ENCODE measurements around the gene CSNK1G3. TPM values are rescaled to one million over a fixed set of nuclear protein-coding genes. Genes with fewer than 3 reads are reported as not detected.

The CSNK1G3 gene
- total RNA-seq, 2 experiments from 2014 or later = 20.9 to 23.1 TPM

DNA sequence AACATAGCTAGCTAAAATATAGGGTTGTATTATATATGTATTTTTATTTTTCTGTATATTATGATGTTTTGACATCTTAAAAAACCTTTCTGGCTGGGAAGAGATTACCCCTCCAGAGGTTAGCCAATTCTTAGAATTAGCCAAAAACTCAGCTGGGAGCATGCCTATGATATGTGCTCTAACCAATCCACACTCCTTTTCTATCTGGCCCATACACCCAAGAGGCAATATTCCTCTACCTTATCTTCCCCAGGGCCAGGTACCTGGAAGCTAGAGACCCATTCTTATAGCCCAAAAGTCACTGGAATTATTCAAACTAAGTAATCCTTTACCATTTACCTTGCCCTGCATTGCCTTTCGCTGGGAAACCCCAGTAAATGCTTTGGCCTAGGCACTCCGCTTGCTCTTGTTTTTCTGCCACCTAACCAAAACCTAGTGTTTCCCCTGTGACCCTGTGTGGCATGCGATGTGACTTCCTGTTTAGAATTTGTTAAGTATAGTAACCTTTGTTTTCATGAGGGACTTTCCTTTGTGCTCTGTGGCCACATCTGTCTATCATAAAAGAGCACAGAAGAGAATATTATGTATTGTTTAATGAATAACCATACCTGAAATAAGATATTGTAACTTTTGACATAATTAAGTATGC, 37.4 kb downstream of the CSNK1G3 start:
- BruUV-seq (replicated peaks) = no TSS peak
- H2AFZ ChIP-seq (ENCODE audit: low read length) = peak overlapping the region; percentile 79
- no peaks in the 10 kb centered on the region for H3K9me2 ChIP-seq (ENCODE audit: insufficient read depth, low read length)
- no peaks in the 10 kb centered on the region; the same call in 1 of the 2 replicates for H3K79me2 ChIP-seq (ENCODE audit: insufficient read depth, low read depth, low read length)
- DNase-seq (ENCODE audit: low spot score) = peak; percentile 74
- no peaks in the 10 kb centered on the region for H4K20me1 ChIP-seq (ENCODE audit: insufficient read depth, low read length)
- H3K4me2 ChIP-seq (ENCODE audit: low read length) = peak overlapping the region; percentile 76
- peak overlapping the region; percentile 29 for H3K4me3 ChIP-seq (ENCODE audit: low read depth, low read length, poor library complexity, severe bottlenecking)
- POLR2A ChIA-PET = interaction anchor here (0.7 to 1.7 kb wide), 9 partner anchors 8 to 415 kb away, joined by 3 to 8 read pairs (median 4); partner anchors contain the start of gene CSNK1G3
- no peak for TF ChIP-seq EZH2phosphoT487 (IDR thresholded peaks at IDR 0.05; ENCODE audit: borderline replicate concordance, low read depth, low read length)
- TF ChIP-seq, protein P1, sequence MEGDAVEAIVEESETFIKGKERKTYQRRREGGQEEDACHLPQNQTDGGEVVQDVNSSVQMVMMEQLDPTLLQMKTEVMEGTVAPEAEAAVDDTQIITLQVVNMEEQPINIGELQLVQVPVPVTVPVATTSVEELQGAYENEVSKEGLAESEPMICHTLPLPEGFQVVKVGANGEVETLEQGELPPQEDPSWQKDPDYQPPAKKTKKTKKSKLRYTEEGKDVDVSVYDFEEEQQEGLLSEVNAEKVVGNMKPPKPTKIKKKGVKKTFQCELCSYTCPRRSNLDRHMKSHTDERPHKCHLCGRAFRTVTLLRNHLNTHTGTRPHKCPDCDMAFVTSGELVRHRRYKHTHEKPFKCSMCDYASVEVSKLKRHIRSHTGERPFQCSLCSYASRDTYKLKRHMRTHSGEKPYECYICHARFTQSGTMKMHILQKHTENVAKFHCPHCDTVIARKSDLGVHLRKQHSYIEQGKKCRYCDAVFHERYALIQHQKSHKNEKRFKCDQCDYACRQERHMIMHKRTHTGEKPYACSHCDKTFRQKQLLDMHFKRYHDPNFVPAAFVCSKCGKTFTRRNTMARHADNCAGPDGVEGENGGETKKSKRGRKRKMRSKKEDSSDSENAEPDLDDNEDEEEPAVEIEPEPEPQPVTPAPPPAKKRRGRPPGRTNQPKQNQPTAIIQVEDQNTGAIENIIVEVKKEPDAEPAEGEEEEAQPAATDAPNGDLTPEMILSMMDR (conservative IDR thresholded peaks at IDR 0.05; ENCODE audit: low read length) = no peak
- H3K4me1 ChIP-seq (ENCODE audit: insufficient read depth, low read length, poor library complexity, severe bottlenecking) = peaks cover 25% of the 10 kb centered on the region
- CTCF ChIA-PET (ENCODE audit: unreplicated experiment) = no interaction called here
- intact Hi-C loops (cut with micrococcal nuclease; ENCODE audit: unreplicated experiment) = no loop called here
- H3K9me3 ChIP-seq (ENCODE audit: low read length) = 0 out of 2 replicates have a peak, but pooled peaks cover 7% of the 10 kb centered on the region
- H3K27ac ChIP-seq (ENCODE audit: low read depth, low read length, poor library complexity, severe bottlenecking) = peak overlapping the region; percentile 67
- 0 out of 2 replicates have a peak, but pooled peaks cover 3% of the 10 kb centered on the region for H3K36me3 ChIP-seq (ENCODE audit: insufficient read depth, low read length)

DNA sequence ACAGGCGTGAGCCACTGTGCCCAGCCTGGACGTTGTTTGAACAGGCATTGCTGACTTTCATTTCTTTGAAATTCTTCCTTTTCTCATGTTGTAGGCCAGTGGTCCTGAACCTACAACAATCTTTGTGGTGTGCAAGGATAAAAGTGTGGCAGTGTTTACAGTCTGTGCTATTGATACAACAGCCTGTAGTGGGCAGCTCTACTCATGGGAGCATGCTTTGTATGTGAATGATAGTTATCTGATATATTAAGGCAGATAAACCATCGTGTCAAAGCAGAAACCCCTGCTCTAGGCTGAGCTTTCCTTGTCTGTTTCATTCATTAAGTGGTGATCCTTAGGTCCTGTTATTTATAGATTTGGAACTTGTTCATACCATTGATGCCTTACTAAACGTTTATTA, 42.6 kb downstream of the CSNK1G3 start:
- ChIA-PET CTCF (ENCODE audit: unreplicated experiment) (no interaction called here), POLR2A (interaction anchor here (0.6 kb wide), 1 partner anchor 12 kb away, joined by 5 read pairs; no protein-coding TSS in a partner anchor)
- Histone ChIP-seq H3K9me3 (ENCODE audit: low read length) (0 out of 2 replicates have a peak, but pooled peaks cover 7% of the 10 kb centered on the region), H3K27ac (ENCODE audit: low read depth, low read length, poor library complexity, severe bottlenecking) (no peak overlapping the region), H3K9me2 (ENCODE audit: insufficient read depth, low read length) (no peaks in the 10 kb centered on the region), H2AFZ (ENCODE audit: low read length) (no peak overlapping the region), H3K79me2 (ENCODE audit: insufficient read depth, low read depth, low read length) (no peaks in the 10 kb centered on the region), H3K4me3 (ENCODE audit: low read depth, low read length, poor library complexity, severe bottlenecking) (no peak overlapping the region), H3K4me1 (ENCODE audit: insufficient read depth, low read length, poor library complexity, severe bottlenecking) (peaks cover 13% of the 10 kb centered on the region), H3K36me3 (ENCODE audit: insufficient read depth, low read length) (0 out of 2 replicates have a peak, but pooled peaks cover 3% of the 10 kb centered on the region), H3K4me2 (ENCODE audit: low read length) (no peak overlapping the region), H4K20me1 (ENCODE audit: insufficient read depth, low read length) (no peaks in the 10 kb centered on the region)
- no TSS peak for BruUV-seq (replicated peaks)
- TF ChIP-seq, protein P1 (conservative IDR thresholded peaks at IDR 0.05; ENCODE audit: low read length) = no peak
- DNase-seq (ENCODE audit: low spot score) = no peak
- intact Hi-C loops (cut with micrococcal nuclease; ENCODE audit: unreplicated experiment) = no loop called here

DNA sequence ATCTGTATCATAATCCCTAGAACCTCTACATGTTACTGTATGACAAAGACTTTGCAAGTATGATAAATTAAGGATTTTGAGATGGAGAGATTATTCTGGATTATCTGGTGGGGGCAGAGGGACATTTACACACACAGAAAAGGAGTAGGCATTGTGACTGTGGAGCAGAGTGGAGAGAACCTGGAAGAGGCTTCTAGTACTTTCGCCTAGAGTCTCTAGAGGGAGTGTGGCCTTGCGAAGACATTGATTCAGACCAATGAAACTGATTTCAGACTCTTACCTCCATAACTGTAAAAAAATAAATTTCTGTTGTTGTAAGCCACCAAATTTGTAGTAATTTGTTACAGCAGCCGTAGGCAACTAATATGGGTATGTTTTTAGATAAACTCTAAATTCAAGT, 45.9 kb downstream of the CSNK1G3 start:
- H4K20me1 ChIP-seq (ENCODE audit: insufficient read depth, low read length) = no peaks in the 10 kb centered on the region
- TF ChIP-seq, protein P1 (conservative IDR thresholded peaks at IDR 0.05; ENCODE audit: low read length) = no peak
- TF ChIP-seq EZH2phosphoT487 (IDR thresholded peaks at IDR 0.05; ENCODE audit: borderline replicate concordance, low read depth, low read length) = no peak
- no peaks in the 10 kb centered on the region for H3K4me1 ChIP-seq (ENCODE audit: insufficient read depth, low read length, poor library complexity, severe bottlenecking)
- no peaks in the 10 kb centered on the region for H3K9me2 ChIP-seq (ENCODE audit: insufficient read depth, low read length)
- no peak overlapping the region for H3K4me2 ChIP-seq (ENCODE audit: low read length)
- intact Hi-C loops (cut with micrococcal nuclease; ENCODE audit: unreplicated experiment) = no loop called here
- H3K27ac ChIP-seq (ENCODE audit: low read depth, low read length, poor library complexity, severe bottlenecking) = no peak overlapping the region
- H2AFZ ChIP-seq (ENCODE audit: low read length) = no peak overlapping the region
- POLR2A ChIA-PET = interaction anchor here (0.7 to 1.6 kb wide), 6 partner anchors 8 to 1102 kb away, joined by 3 to 5 read pairs (median 3); no protein-coding TSS in a partner anchor
- no TSS peak for BruUV-seq (replicated peaks)
- H3K36me3 ChIP-seq (ENCODE audit: insufficient read depth, low read length) = no peaks in the 10 kb centered on the region
- no peaks in the 10 kb centered on the region for H3K79me2 ChIP-seq (ENCODE audit: insufficient read depth, low read depth, low read length)
- no peaks in the 10 kb centered on the region for H3K9me3 ChIP-seq (ENCODE audit: low read length)
- no peak overlapping the region for H3K4me3 ChIP-seq (ENCODE audit: low read depth, low read length, poor library complexity, severe bottlenecking)
- DNase-seq (ENCODE audit: low spot score) = no peak
- CTCF ChIA-PET (ENCODE audit: unreplicated experiment) = no interaction called here

All from OCI-LY7 (cell line).